ENCODE results near the gene PHETA2. TPM values are rescaled to one million over a fixed set of nuclear protein-coding genes. Genes with fewer than 3 reads are reported as not detected.
A peak's percentile ranks its signal among the peaks of the same experiment; 100 is the strongest.

Gene PHETA2
- total and polyA plus RNA-seq, 10 donors: 3.1 to 11.5 (median 7.9) TPM

DNA sequence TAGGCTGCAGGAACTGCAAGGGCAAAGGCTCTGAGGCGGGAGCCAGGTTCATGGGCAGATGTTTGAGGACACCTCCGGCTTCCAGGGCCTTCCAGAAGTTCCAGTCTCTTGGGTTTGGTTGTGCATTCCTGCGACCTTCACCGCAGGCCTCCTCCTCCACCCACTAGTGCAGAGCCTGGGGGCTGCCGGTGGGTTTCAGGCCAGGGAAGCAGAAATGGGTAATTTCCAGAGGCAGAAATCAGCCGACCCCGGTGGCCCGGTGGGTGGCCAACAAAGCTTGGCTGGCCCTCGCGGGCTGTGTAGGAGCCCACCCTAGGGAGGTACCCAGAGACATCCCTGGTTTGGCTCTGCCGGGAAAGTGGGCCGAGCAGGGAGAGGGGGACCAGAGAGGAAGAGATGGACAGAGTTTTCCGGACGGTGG lies 417 bp upstream of the PHETA2 start:
- H3K36me3 ChIP-seq: peaks cover 0 to 22% (median 0%) of the 10 kb centered on the region in 6 donors
- peak; percentile 78 for DNase-seq
- intact Hi-C loops (cut with DNase I; ENCODE audit: low total_unique reads): no loop called here
- TF ChIP-seq POLR2AphosphoS5 (IDR thresholded peaks at IDR 0.05): no peak
- no peak for TF ChIP-seq POLR2A (IDR thresholded peaks at IDR 0.05)
- TF ChIP-seq, protein P1, sequence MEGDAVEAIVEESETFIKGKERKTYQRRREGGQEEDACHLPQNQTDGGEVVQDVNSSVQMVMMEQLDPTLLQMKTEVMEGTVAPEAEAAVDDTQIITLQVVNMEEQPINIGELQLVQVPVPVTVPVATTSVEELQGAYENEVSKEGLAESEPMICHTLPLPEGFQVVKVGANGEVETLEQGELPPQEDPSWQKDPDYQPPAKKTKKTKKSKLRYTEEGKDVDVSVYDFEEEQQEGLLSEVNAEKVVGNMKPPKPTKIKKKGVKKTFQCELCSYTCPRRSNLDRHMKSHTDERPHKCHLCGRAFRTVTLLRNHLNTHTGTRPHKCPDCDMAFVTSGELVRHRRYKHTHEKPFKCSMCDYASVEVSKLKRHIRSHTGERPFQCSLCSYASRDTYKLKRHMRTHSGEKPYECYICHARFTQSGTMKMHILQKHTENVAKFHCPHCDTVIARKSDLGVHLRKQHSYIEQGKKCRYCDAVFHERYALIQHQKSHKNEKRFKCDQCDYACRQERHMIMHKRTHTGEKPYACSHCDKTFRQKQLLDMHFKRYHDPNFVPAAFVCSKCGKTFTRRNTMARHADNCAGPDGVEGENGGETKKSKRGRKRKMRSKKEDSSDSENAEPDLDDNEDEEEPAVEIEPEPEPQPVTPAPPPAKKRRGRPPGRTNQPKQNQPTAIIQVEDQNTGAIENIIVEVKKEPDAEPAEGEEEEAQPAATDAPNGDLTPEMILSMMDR (IDR thresholded peaks at IDR 0.05 in 8 of 11, conservative IDR thresholded peaks at IDR 0.05 in 3 of 11): no peak
- H3K27me3 ChIP-seq (replicated peaks in 1 of 7): no peaks in the 10 kb centered on the region
- no peaks in the 10 kb centered on the region for H3K9me3 ChIP-seq
- peak overlapping the region in 7 of 8 donors; percentile 71 to 92 (median 87) for H3K27ac ChIP-seq
- H3K4me3 ChIP-seq: peak overlapping the region in 7 of 8 donors; percentile 44 to 70 (median 49)
- 51 to 79% (median 66%) methylated on average over 6 to 14 of the region's 14 CpGs for WGBS, 5 donors
- H3K4me1 ChIP-seq: peaks cover 23 to 85% (median 61%) of the 10 kb centered on the region in 6 donors

GRCh38 chr22:42074846-42075676 lies 1.0 kb downstream of the PHETA2 start:
- intact Hi-C loops (cut with DNase I; ENCODE audit: low total_unique reads): no loop called here
- Histone ChIP-seq H3K27ac (peak overlapping the region; percentile 38 to 92 (median 86)), H3K36me3 (peaks cover 0 to 22% (median 0%) of the 10 kb centered on the region in 6 donors), H3K9me3 (no peaks in the 10 kb centered on the region), H3K4me3 (peak overlapping the region in 7 of 8 donors; percentile 34 to 70 (median 49)), H3K4me1 (peaks cover 21 to 77% (median 58%) of the 10 kb centered on the region in 6 donors), H3K27me3 (replicated peaks in 1 of 7) (no peaks in the 10 kb centered on the region)
- TF ChIP-seq POLR2A (IDR thresholded peaks at IDR 0.05) (no peak), POLR2AphosphoS5 (IDR thresholded peaks at IDR 0.05) (no peak)
- TF ChIP-seq, protein P1 (IDR thresholded peaks at IDR 0.05 in 8 of 11, conservative IDR thresholded peaks at IDR 0.05 in 3 of 11): no peak
- DNase-seq: peak; percentile 56
- 69 to 83% (median 78%) methylated on average over 9 of the region's 9 CpGs for WGBS, 5 donors

- Histone ChIP-seq H3K27ac (peak overlapping the region in 1 of 8 donors; percentile 98), H3K4me3 (no peak overlapping the region), H3K4me1 (peaks cover 24 to 80% (median 60%) of the 10 kb centered on the region in 6 donors), H3K27me3 (replicated peaks in 1 of 7) (no peaks in the 10 kb centered on the region), H3K9me3 (no peaks in the 10 kb centered on the region), H3K36me3 (peaks cover 0 to 29% (median 3%) of the 10 kb centered on the region in 6 donors)
- WGBS, 5 donors: 92 to 96% (median 93%) methylated on average over 10 to 20 of the region's 20 CpGs
- intact Hi-C loops (cut with DNase I; ENCODE audit: low total_unique reads): no loop called here
- DNase-seq: peak; percentile 28
- TF ChIP-seq POLR2AphosphoS5 (IDR thresholded peaks at IDR 0.05): no peak
- TF ChIP-seq, protein P1 (IDR thresholded peaks at IDR 0.05 in 8 of 11, conservative IDR thresholded peaks at IDR 0.05 in 3 of 11): no peak
- no peak for TF ChIP-seq POLR2A (IDR thresholded peaks at IDR 0.05)
Measured at GRCh38 chr22:42076764-42077485, 2.9 kb downstream of the PHETA2 start.
